NCI-H2196 treated with DMSO at 0.1 percent for 48 hours (cell line): ENCODE data around the gene KSR2.

Experiments used
- DNase-seq: peaks from one replicate; lab custom pipeline; 2025; ENCODE audit not compliant: unreplicated experiment; lab: John Stamatoyannopoulos, UW

The KSR2 gene

GRCh38 chr12:117508468-117508867 is 460.3 kb downstream of the KSR2 start:
- DNase-seq: no peak

DNA sequence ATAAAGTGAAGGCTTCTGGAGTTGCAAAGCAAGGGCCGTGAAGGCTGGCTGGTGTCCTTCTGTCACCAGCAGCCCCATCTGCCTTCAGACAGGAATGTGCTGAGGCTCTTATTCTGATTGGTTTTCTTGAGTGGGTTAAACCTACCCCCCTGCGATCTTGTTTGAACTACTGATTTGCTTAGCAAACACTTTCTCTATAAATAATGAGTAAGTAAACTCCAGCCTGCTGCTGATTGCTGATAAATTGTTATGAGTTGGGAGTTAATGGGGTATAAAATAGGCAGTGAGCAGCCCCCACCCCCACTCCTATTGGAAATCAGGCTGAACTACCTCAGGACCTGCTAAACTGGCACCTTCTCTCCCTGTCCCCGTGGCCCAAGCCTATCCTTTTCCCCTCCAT is 461.2 kb downstream of the KSR2 start:
- DNase-seq: no peak

- DNase-seq: no peak
Measured at GRCh38 chr12:117506333-117506732, 462.5 kb downstream of the KSR2 start.

GRCh38 chr12:117502633-117503032 is 466.2 kb downstream of the KSR2 start:
- DNase-seq: no peak

- no peak for DNase-seq
Measured at GRCh38 chr12:117502233-117502632, 466.6 kb downstream of the KSR2 start.

- DNase-seq: no peak
Measured at GRCh38 chr12:117501076-117501869, 467.5 kb downstream of the KSR2 start.

- no peak for DNase-seq
Measured at GRCh38 chr12:117499759-117500485, 468.9 kb downstream of the KSR2 start.

DNA sequence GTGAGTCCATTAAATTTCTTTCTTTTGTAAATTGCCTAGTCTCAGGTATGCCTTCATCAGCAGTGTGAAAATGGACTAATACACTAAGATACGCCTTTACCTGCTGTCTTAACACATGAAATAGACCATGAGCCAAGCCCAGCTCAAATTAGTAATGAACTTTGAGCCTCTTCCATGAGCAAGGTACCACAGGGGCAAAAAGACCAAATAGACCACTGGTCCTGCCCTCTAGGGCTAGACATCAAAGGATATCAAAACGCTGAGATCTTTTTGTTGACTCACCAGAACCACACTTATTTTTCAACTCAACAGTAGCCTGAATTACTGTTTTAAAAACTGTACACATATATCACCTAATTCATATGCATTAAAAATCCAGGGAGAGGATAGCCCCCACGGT is 469.9 kb downstream of the KSR2 start:
- DNase-seq: no peak

DNA sequence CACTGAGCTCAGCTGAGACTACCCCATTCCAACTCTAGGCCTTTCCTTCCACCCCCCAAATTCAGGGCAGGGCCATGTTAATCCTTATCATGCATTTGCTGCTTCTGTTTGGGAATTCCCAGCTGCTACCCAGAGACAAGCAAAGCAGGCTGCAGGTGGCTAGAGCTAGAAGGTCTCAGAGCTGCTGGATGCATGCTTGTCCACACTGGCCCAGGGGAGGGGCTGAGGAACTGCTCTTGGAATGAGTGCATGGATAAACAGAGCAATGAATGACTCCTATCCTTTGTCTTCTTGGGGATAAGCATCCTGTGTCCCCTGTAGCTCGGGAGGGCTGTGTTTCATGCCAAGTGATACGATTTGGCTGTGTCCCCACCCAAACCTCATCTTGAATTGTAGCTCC is 470.5 kb downstream of the KSR2 start:
- DNase-seq: no peak

- DNase-seq: no peak
Measured at GRCh38 chr12:117497407-117497806, 471.4 kb downstream of the KSR2 start.

DNA sequence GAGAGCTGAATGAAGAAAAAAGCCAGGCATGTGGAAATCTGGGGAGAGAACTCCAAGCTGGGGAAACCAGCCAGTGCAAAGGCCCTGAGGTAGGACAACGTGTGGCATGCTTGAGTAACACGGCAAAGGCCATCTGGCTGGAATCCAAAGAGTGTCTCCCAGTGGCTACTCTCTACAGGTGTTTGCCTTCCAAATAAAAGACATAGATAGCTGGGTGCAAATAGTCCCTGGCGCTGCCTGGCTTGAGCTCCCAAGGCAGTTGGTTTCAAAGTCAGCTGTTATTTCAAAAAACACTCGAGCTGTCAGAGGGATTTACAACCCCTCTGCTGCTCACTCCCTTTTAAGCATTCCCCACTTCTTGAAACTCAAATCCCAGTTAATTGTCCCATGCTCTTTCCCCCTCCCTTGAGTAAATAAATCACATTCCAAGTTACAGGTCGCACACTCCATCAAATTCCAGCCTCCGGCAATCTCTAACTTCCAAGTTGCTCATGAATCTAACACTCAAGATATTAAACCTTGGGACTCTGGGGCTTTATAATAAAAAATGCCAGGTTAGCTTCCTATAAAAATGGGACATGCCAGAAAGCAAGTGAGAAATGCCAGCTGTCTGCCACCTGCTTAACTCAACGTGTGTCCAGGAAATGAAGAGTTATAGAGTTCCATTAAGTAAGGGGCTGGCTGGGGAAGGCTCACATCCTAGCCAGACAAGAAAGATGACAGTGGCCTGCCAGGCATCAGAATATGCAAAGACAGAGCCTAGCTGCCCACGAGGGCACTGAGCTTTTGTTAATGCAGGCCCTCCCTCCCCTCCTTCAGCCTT is 473.7 kb downstream of the KSR2 start:
- peak; percentile 39 for DNase-seq

DNA sequence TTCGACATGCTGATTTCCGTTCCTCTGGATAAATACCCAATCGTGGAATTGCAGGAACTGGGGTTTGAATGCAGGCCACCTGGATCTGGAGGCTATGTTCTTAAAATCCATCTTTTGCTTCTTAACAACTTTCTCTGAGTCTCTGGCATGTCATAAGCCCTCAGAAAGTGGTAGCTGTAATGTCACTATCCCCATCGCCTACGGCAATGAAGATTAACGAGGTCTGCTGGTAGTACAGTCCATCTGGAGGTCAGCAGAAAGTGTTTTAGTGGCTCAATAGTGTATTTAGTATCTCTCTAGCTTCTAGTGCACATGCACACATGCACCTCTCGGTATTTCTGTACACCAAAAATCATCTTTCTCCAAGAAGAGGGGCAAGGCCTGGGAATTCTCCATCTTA is 477.1 kb downstream of the KSR2 start:
- no peak for DNase-seq

DNA sequence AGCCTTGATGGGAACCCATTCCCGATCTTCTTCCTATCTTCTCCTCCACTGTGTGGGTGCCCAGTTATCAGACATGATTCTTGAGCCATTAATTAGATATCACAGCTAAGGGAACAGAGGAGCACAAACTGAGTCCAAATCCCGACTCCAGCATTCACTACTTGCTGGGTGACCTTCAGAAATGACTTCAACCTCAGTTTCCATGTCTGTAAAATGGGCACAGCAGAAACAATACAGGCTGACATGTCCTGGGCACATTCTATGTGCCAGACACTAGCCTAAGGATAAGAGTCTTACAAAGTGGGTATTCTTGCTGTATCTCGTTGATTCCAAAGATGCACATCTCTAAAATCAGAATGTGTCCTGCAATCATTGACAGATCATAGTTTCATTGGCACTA is 478.7 kb downstream of the KSR2 start:
- no peak for DNase-seq

DNA sequence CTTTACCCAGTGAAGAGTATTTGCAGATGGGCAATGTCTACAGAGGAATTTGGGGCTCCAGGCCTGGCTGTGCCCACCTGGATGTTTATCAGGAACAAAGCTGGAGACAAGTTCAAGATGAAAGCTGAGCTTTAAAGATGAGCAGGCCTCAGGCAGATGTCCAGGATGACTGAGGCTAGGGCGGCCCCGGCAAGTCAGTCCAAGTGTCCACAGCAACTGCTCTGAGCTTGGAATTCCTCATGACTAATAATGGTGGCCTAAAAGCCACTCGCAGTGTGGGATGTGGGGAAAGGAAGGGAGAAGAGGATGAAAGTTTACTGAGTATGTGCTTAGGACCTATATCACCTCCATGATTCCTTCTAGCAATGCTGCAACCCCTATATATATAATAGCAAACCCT is 479.1 kb downstream of the KSR2 start:
- DNase-seq: no peak

GRCh38 chr12:117486840-117487659 is 481.7 kb downstream of the KSR2 start:
- no peak for DNase-seq

DNA sequence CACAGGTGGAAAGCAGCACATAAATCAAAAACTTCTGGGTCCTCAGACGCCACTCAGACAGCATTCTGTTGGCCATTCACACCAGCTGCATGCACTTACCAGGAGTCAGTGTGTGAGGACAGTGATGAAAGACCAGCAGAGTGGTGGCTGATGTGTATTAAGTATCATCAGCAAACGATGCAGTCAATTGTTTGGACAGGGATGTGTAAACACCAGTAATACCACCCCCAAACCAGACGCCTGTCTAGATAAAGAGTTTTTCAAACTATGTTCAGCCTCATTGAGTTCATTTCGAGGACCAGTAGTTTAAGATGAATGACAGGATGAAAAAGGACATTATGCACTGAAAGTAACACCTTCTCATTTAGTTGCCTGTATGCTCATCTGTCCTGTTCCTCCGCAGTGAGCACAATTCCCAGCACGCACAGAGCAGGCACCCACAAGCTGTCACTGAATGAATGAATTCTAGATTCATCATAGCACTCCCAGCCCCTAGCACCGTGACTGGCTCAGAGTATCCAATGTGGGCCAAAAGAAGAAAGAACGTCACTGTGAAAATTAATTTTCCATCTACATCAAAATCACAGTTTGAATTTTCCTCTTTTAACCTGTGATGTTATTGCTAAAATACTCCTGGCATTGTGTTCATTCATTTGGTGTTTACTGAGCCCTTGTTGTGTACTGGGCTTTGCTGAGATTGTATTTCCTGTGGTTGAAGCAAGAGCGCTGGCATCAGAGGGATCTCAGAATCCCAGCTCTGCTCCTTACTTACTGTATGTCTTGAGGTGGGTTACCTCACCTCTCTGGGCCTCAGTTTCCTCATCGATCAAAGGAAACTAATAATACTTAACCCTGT is 482.6 kb downstream of the KSR2 start:
- peak; percentile 69 for DNase-seq

DNA sequence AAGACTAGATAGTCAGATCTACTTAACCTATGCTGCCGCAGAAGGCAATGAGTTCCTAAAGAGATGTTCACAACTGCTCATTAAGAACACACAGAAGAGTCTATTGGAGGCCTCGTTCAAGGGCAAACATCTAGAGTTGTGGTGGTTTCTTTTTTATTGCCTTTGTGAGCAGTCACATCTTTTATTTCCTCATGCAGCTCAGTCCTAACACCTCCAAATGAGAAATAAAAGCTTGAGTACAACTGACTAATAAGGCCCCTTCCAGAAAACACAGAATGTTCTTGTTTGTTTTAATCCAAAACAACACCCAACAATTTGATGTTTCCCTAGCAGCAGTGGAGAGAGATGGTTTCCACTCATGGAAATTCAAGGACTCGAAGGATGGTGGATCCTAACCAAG is 483.9 kb downstream of the KSR2 start:
- DNase-seq: no peak

DNA sequence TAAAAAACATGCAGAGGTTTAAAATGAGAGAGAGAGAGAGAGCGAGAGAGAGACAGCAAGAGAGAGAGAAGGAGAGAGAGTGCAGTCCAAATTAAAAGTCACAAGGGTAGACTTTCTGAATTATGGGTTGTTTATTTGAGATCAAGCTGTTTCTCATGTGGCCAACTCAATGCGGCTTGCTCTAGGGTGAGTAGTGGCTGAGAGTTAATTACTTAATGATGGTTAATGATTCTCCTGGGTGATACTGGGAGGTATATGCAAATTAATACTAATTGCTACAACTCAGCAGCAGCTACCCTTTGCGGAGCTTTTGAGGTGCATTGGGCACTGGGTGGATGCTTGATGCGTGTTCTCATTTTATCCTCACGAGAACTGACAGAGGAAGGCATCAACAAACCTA is 485.3 kb downstream of the KSR2 start:
- no peak for DNase-seq

GRCh38 chr12:117481470-117481869 is 487.3 kb downstream of the KSR2 start:
- DNase-seq: no peak

DNA sequence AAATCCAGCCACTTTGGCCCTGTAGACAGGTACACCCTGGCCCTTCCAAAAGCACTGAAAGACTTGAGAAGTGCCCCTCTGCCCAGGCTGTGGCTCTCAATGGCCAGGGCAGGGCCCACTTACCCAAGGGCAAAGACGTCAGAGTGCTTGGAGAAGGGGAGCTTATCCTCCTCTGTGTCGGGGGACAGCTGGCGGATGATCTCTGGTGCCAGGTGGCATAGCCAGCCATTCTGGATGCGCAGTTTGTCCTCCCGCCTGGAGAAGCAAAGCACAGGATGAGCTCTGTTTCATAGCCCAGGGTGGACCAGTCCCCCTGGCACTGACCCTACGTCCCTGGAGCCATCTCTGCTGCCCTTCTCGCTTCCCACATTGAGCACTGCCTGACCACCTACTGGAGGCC is 492.4 kb downstream of the KSR2 start:
- DNase-seq: no peak
